ENCODE data around the gene MTIF3. TPM values are rescaled to one million over a fixed set of nuclear protein-coding genes. Genes with fewer than 3 reads are reported as not detected.

The MTIF3 gene
- total and polyA plus RNA-seq, 10 donors, result 38.1 to 95.2 (median 60.0) TPM

GRCh38 chr13:27466513-27466912 lies 16.1 kb upstream of the MTIF3 start:
- no peak for DNase-seq
- intact Hi-C loops (cut with DNase I; ENCODE audit: low total_unique reads), result loop anchor here (10.0 kb wide), 1 partner anchor 52 kb away; no protein-coding TSS in a partner anchor
- Histone ChIP-seq H3K27me3 (replicated peaks in 1 of 7) (no peaks in the 10 kb centered on the region), H3K4me1 (peaks cover 0 to 4% (median 2%) of the 10 kb centered on the region in 6 donors), H3K4me3 (no peak overlapping the region), H3K36me3 (no peaks in the 10 kb centered on the region), H3K9me3 (no peaks in the 10 kb centered on the region), H3K27ac (no peak overlapping the region)
- WGBS, 5 donors, result 10 to 47% (median 30%) methylated on average over 3 of the region's 3 CpGs
- TF ChIP-seq CTCF (IDR thresholded peaks at IDR 0.05 in 8 of 11, conservative IDR thresholded peaks at IDR 0.05 in 3 of 11) (no peak), POLR2AphosphoS5 (IDR thresholded peaks at IDR 0.05) (no peak), POLR2A (IDR thresholded peaks at IDR 0.05) (no peak)

- Histone ChIP-seq H3K36me3 (no peaks in the 10 kb centered on the region), H3K27ac (no peak overlapping the region), H3K9me3 (no peaks in the 10 kb centered on the region), H3K27me3 (replicated peaks in 1 of 7) (no peaks in the 10 kb centered on the region), H3K4me1 (peaks cover 0 to 7% (median 2%) of the 10 kb centered on the region in 6 donors), H3K4me3 (no peak overlapping the region)
- 68 to 85% (median 82%) methylated on average over 5 of the region's 5 CpGs for WGBS, 5 donors
- no peak for DNase-seq
- intact Hi-C loops (cut with DNase I; ENCODE audit: low total_unique reads), result loop anchor here (10.0 kb wide), 1 partner anchor 51 kb away; no protein-coding TSS in a partner anchor
- TF ChIP-seq POLR2AphosphoS5 (IDR thresholded peaks at IDR 0.05) (no peak), POLR2A (IDR thresholded peaks at IDR 0.05) (no peak), CTCF (IDR thresholded peaks at IDR 0.05 in 8 of 11, conservative IDR thresholded peaks at IDR 0.05 in 3 of 11) (no peak)
These were observed 15.2 kb upstream of the MTIF3 start for GRCh38 chr13:27465611-27466010.

GRCh38 chr13:27463500-27463899 lies 13.1 kb upstream of the MTIF3 start:
- Histone ChIP-seq H3K9me3 (no peaks in the 10 kb centered on the region), H3K36me3 (no peaks in the 10 kb centered on the region), H3K4me1 (peaks cover 0 to 7% (median 2%) of the 10 kb centered on the region in 6 donors), H3K27ac (no peak overlapping the region), H3K27me3 (replicated peaks in 1 of 7) (no peaks in the 10 kb centered on the region), H3K4me3 (no peak overlapping the region)
- intact Hi-C loops (cut with DNase I; ENCODE audit: low total_unique reads), result loop anchor here (10.0 kb wide), 1 partner anchor 49 kb away; no protein-coding TSS in a partner anchor
- 67 to 78% (median 72%) methylated on average over 6 of the region's 6 CpGs for WGBS, 5 donors
- DNase-seq, result no peak
- TF ChIP-seq CTCF (IDR thresholded peaks at IDR 0.05 in 8 of 11, conservative IDR thresholded peaks at IDR 0.05 in 3 of 11) (no peak), POLR2A (IDR thresholded peaks at IDR 0.05) (no peak), POLR2AphosphoS5 (IDR thresholded peaks at IDR 0.05) (no peak)

GRCh38 chr13:27461940-27462584 lies 11.7 kb upstream of the MTIF3 start:
- Histone ChIP-seq H3K4me3 (no peak overlapping the region), H3K27me3 (replicated peaks in 1 of 7) (no peaks in the 10 kb centered on the region), H3K36me3 (no peaks in the 10 kb centered on the region), H3K4me1 (peaks cover 0 to 7% (median 2%) of the 10 kb centered on the region in 6 donors), H3K9me3 (no peaks in the 10 kb centered on the region), H3K27ac (no peak overlapping the region)
- intact Hi-C loops (cut with DNase I; ENCODE audit: low total_unique reads), result loop anchor here (10.0 kb wide), 1 partner anchor 47 kb away; no protein-coding TSS in a partner anchor
- TF ChIP-seq POLR2A (IDR thresholded peaks at IDR 0.05) (no peak), CTCF (IDR thresholded peaks at IDR 0.05 in 8 of 11, conservative IDR thresholded peaks at IDR 0.05 in 3 of 11) (no peak), POLR2AphosphoS5 (IDR thresholded peaks at IDR 0.05) (no peak)
- 78 to 85% (median 83%) methylated on average over 12 of the region's 12 CpGs for WGBS, 5 donors
- DNase-seq, result no peak
